ENCODE measurements around the gene TLL1. TPM values are rescaled to one million over a fixed set of nuclear protein-coding genes. Genes with fewer than 3 reads are reported as not detected.

Gene TLL1
- total and polyA plus RNA-seq, 9 donors: 0.35 to 12.9 (median 1.3) TPM

- Histone ChIP-seq H3K9me3 (no peaks in the 10 kb centered on the region), H3K27ac (no peak overlapping the region), H3K4me3 (no peak overlapping the region), H3K36me3 (no peaks in the 10 kb centered on the region), H3K4me1 (ENCODE audit: insufficient read depth) (no peaks in the 10 kb centered on the region), H3K27me3 (no peaks in the 10 kb centered on the region)
- DNase-seq: no peak
- intact Hi-C loops (cut with DNase I): no loop called here
- TF ChIP-seq CTCF (IDR thresholded peaks at IDR 0.05) (no peak), POLR2A (IDR thresholded peaks at IDR 0.05) (no peak), EP300 (IDR thresholded peaks at IDR 0.05) (no peak)
- WGBS, 3 donors: 80 to 88% (median 87%) methylated on average over 3 of the region's 3 CpGs
Observed at GRCh38 chr4:165947019-165947418, 74.0 kb downstream of the TLL1 start.

GRCh38 chr4:165953181-165953580 is 80.1 kb downstream of the TLL1 start:
- Histone ChIP-seq H3K4me1 (ENCODE audit: insufficient read depth) (no peaks in the 10 kb centered on the region), H3K27me3 (no peaks in the 10 kb centered on the region), H3K36me3 (no peaks in the 10 kb centered on the region), H3K27ac (no peak overlapping the region), H3K4me3 (no peak overlapping the region), H3K9me3 (no peaks in the 10 kb centered on the region)
- 30 to 53% (median 30%) methylated on average over 4 of the region's 4 CpGs for WGBS, 3 donors
- intact Hi-C loops (cut with DNase I): no loop called here
- no peak for TF ChIP-seq EP300 (IDR thresholded peaks at IDR 0.05)
- no peak for DNase-seq

- no peaks in the 10 kb centered on the region for H3K27me3 ChIP-seq
- H3K9me3 ChIP-seq: no peaks in the 10 kb centered on the region
- intact Hi-C loops (cut with DNase I): no loop called here
- WGBS, 3 donors: 38 to 49% (median 46%) methylated on average over 2 of the region's 2 CpGs
- H3K4me1 ChIP-seq (ENCODE audit: insufficient read depth): no peaks in the 10 kb centered on the region
- H3K4me3 ChIP-seq: no peak overlapping the region
- H3K27ac ChIP-seq: no peak overlapping the region
- no peak for DNase-seq
- TF ChIP-seq CTCF (IDR thresholded peaks at IDR 0.05): no peak
- no peak for TF ChIP-seq EP300 (IDR thresholded peaks at IDR 0.05)
- TF ChIP-seq POLR2A (IDR thresholded peaks at IDR 0.05): no peak
- H3K36me3 ChIP-seq: no peaks in the 10 kb centered on the region
Observed at GRCh38 chr4:165963621-165964020, 90.6 kb downstream of the TLL1 start.

GRCh38 chr4:165964591-165964990 is 91.6 kb downstream of the TLL1 start:
- Histone ChIP-seq H3K9me3 (no peaks in the 10 kb centered on the region), H3K36me3 (no peaks in the 10 kb centered on the region), H3K27me3 (no peaks in the 10 kb centered on the region), H3K27ac (no peak overlapping the region), H3K4me1 (ENCODE audit: insufficient read depth) (no peaks in the 10 kb centered on the region), H3K4me3 (no peak overlapping the region)
- DNase-seq: no peak
- intact Hi-C loops (cut with DNase I): no loop called here
- TF ChIP-seq CTCF (IDR thresholded peaks at IDR 0.05): no peak
- 80 to 86% (median 86%) methylated on average over 5 of the region's 5 CpGs for WGBS, 3 donors

- WGBS, 3 donors: 58 to 79% (median 70%) methylated on average over 2 of the region's 2 CpGs
- DNase-seq: no peak
- no peaks in the 10 kb centered on the region for H3K27me3 ChIP-seq
- no peaks in the 10 kb centered on the region for H3K4me1 ChIP-seq (ENCODE audit: insufficient read depth)
- intact Hi-C loops (cut with DNase I): no loop called here
- H3K4me3 ChIP-seq: no peak overlapping the region
- TF ChIP-seq POLR2A (IDR thresholded peaks at IDR 0.05) (no peak), EP300 (IDR thresholded peaks at IDR 0.05) (no peak), CTCF (IDR thresholded peaks at IDR 0.05) (no peak)
- no peaks in the 10 kb centered on the region for H3K9me3 ChIP-seq
- H3K36me3 ChIP-seq: no peaks in the 10 kb centered on the region
- no peak overlapping the region for H3K27ac ChIP-seq
Observed at GRCh38 chr4:165965503-165965902, 92.5 kb downstream of the TLL1 start.
